GM18499 (cell line): Measurements from ENCODE around the gene ZC3HAV1.
"Not testable (repeated sequence)": the region's sequence is repeated elsewhere in the genome, so short reads cannot be mapped to it uniquely, and the experiment has no call there.

ENCODE experiments used
- ATAC-seq: cut with Tn5 transposase; IDR thresholded peaks from one replicate; pipeline ENCODE4 v1.9.1; 2021; ENCODE audit warnings: moderate number of reproducible peaks; ENCODE audit not compliant: insufficient read depth, unreplicated experiment

The ZC3HAV1 gene

DNA sequence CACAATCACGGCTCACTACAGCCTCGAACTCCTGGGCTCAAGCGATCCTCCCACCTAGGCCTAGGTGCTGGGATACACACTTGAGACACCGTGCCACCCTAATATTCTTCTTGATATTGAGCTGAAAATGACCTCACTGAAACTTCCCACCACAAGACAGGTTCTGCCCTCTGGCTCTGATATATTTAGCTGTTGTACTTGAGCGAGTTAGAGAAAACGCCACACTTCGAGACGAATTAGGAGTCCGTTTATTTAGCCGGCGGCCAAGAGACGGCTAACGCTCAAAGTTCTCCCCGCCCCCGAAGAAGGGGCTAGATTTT, 17.9 kb downstream of the ZC3HAV1 start:
- no peak for ATAC-seq

DNA sequence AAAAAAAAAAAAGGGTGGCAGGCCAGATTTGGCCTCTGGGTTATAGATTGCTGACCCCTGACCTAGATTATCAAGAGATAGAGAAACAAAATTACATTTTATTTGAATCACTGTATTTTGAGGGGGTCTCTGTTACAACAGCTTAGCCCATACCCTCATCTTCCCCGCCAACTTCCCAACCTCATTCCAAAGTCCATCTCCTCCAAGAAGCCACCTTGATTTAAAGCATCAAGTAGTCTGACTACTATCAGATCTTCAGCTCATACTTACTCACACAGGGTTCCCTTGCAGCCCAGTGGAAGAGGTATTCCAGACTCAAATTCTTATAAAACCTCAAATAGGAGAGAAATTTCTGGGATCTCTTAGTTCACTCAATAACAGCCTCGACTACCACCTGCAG, 20.4 kb downstream of the ZC3HAV1 start:
- ATAC-seq, result no peak

DNA sequence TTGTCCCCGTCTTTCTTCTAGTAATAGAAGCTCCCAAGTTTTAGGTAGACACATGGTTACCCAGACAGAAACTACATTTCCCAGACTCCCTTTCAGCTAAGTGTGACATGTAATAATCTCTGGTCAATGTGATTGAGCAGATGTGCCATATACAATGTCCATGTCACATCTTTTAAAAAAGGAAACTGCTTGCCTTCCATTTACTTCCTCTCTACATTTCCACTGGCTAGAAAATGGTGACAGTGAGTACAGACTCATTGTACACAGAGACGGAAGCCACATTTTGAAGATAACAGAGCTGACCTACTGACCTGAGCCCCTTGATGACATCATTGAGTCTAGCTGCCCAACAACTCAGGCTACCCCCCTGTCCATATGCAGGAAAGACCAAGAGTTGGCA, 21.3 kb downstream of the ZC3HAV1 start:
- no peak for ATAC-seq

DNA sequence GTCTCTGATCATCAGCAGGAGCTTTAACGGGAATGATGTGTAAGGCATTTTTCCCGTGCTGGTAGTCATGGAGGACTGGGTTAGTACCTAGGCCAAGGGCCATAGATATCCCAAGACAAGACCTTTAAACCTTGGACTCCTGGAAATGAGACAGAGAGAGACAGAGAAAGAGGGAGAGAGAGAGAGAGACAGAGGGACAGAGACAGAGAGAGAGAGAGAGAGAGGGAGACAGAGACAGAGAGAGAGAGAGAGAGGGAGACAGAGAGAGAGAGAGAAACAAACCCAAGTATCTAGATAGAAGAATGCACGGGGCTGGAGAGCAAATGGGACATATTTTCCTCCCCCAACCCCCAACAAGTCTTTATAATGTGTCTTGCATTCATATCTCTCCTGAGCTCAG, 22.3 kb downstream of the ZC3HAV1 start:
- no peak for ATAC-seq

DNA sequence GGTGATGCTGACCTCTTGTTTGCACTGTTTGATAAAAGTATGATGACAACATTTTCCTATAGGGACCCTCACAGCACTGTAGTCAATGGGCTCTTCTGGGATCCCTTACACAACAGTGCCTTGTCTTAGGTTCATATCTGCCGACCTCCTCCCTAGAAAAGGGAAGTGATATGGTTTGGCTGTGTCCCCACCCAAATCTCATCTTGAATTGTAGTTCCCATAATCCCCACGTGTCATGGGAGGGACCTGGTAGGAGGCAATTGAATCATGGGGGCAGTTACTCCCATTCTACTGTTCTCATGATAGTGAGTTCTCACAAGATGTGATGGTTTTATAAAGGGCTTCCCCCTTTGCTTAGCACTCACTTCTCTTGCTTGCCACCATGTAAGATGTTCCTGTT, 23.1 kb downstream of the ZC3HAV1 start:
- ATAC-seq, result no peak

DNA sequence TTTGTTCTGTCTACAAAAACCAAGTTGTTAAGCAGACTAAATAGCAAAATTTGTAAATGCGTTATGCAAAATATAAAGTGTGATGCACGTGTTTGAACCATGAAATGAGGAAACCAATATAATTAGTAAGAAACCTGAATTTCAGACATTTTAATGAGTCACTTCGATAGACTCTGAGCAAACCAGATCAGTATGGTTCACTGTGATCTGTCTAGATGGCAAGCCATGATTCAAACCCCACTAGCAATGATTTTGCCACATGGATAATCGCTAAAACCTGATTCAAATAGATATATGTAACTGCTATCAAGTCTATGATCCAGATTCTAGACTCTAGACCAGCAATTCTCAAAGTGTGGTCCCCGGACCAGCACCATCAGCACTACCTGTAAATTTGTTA, 24.8 kb downstream of the ZC3HAV1 start:
- ATAC-seq, result no peak

DNA sequence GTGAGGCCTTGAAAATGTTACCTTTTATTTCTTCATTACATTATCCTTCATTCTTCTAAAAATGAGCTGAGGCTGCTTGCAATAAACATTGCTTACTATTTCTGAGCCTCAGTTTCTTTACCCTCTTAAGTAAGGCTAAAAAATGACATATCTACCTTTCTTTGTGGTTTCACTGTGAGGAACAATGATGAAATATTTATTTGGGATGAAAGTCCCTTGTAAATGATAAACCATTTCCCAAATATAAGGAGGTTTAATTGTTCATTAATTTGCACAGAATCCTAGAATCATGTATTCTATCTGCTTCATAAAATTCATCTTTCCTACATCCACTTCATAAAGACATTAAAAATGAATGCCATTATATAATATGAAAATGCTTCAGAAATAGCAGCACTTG, 27.9 kb downstream of the ZC3HAV1 start:
- ATAC-seq, result no peak

DNA sequence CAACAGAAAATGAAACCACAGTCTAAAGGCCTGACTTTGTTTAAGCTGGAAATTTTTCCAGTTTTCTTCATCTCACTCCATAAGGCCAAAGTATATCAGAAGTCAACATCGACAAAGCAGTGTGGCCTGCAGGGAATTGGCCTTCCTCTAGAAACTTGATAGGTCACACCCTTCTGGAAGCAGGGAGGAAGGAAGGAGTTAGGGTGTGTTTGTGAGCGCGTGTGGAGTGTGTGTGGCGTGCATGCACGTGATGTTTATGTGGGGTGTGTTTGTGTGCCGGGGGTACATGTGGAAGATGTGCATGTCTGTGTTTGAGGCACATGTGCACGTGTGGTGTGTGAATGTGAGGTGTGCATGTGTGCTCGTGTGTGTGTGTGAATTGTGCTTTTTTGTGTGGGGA, 28.6 kb downstream of the ZC3HAV1 start:
- no peak for ATAC-seq

DNA sequence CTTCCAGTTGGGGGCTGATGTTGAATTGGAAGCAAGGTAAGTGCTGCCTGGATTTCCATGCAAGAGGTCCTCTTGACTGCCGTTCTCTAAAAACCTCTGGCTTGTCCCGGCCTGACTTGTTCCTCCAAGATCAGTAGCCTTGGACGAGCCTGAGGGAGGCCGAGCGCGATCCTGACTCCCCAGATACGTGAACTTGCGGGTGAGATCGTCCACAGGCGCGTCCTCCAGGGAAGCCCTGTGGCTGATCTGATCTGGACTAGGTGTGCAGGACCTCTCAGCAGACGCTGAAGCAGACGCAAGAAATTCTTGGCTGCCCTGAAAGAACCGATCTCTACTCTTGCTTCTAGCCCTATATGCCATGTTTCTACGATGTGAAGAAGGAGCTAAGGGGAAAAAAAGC, 29.7 kb downstream of the ZC3HAV1 start:
- no peak for ATAC-seq

DNA sequence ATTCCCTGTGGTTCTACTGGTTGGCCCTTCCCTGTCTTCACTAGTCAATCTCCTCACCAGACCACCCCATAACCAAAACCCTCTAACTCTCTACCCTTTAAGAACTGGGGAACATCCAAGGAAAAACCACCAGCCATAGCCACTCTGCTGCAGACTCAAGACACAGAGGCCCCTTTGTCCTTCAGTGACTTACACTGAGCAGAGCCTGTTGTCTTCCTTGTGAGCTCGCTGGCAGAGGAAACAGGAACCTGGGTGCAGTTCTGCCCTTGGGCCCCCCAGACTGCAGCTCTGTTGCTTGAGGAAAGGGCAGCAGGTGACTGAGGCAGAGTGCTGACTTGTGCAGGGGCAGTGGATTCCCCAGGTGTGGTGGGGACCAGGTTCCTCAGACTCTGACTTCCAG, 30.6 kb downstream of the ZC3HAV1 start:
- no peak for ATAC-seq

DNA sequence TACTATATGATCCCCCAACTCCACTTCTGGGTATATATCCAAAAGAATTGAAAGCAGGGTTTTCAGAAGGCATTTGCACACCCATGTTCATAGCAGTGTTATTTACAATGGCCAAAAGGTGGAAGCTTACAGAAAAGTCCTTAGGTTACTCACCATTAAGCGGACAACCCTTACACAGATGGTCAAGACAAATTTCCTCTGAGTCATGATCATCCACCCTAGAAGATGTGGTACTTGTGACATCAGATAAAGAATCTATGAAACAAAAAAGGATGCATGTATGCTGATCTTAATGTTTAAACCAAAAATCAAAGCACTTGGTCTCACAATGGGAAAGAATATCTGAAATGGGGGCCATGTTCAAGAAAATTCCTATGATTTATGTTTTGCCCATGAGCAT, 31.1 kb downstream of the ZC3HAV1 start:
- ATAC-seq, result no peak

DNA sequence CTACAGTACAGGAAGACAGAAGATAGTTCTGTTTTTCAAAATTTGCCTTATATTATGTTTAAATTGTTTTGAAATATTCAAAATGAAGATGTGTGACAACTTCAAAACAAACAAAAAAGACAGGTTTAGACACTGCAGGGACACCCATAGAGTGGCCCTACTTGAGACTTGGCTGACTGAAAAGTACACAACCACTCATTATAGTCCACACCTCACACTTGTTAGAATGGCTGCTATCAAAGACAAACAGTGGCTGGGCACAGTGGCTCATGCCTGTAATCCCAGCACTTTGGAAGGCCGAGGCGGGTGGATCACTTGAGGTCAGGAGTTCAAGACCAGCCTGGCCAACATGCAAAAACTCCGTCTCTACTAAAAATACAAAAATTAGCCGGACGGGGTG, 31.8 kb downstream of the ZC3HAV1 start:
- ATAC-seq, result not testable (repeated sequence)

DNA sequence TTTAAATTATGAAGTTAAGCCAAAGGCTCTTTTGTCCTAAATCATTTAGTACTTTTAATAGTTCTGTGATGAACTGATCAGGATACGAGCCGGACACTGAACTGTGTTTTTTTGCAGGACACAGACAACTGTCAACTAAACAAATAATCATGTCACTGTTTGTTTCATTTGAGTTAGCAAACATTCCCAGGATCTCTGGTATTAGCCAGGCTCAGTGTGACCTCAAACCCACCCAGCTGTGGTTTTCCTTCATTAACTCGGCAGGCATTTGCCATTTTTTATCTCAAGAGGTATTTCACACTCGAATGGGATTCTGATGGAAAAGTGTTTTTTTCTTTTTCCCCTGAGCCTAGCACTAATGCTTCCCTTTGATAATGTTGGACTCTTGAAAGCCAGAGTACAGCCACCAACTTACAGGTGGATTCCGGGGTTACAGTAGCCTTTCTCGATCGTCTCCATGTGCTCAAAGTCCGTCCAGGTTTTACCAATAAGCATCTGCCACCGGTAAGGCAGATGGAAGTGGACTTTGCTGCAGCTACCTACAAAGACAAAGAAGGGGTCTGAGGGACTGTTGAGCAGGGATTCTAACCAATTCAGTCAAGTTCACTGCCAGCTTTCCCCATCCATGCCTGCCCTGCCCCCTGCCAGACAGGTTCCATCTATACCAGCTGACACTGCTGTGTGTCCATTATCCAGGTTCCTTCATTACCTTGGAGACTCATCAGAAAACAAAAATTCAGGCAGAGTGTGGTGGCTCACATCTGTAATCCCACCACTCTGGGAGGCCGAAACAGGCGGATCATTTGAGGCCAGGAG, 33.4 kb downstream of the ZC3HAV1 start:
- ATAC-seq, result no peak

DNA sequence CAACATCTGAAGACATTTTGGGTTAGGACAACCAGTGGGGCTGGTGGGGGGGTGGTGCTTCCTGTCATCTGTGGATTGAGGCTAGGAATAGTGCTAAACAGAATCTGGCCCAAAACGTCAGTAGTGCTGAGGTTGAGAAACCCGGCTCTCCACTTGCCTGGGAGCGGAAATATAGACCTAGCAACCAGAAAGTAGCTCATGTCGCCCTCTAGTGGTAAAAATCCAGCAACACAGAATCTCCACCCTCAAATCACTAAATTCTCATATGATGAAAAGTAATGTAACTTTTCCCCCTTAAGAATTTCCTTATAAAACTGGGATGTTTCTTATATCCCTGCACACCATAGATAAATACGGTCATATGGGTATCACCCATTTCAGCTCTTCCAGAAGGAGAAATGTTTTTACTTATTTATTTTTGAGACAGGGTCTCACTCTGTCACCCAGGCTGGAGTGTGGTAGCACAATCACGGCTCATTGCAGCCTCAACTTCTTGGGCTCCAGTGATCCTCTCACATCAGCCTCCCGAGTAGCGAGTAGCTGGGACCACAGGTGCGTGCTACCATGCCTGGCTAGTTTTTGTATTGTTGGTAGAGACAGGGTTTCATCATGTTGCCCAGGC, 34.4 kb downstream of the ZC3HAV1 start:
- ATAC-seq, result peak; percentile 69

DNA sequence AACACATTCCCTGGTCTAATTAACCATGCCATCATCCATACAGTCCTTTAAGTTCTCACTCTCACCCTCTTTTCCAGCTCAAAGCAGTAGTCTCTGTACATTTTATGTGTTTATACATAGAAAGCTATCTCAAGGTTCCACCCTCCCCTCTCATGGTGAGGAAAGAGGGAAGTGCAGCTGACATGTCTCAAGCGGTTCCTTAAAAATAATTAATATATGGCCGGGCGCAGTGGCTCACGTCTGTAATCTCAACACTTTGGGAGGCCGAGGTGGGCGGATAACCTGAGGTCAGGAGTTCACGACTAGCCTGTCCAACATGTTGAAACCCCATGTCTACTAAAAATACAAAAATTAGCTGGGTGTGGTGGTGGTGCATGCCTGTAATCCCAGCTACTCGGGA, 36.7 kb downstream of the ZC3HAV1 start:
- no peak for ATAC-seq

DNA sequence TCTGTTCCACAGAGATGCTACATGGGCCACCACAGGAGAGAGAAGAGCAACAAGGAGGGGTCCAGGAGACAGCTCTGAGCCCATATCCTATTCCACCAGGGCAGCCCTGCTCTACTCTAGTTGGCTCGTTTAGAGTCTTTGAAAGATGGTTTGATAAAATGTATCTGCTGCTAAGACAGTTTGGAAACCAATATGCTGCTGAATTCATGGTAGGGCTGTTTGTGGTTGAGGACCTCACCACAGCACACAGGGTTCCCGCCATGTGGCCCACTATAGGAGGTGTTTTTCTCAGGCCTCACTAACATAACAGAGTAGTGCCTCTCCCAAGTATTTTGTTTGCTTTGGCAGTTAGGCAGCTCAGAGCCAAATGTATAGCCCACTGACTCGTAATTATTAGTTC, 37.8 kb downstream of the ZC3HAV1 start:
- no peak for ATAC-seq

DNA sequence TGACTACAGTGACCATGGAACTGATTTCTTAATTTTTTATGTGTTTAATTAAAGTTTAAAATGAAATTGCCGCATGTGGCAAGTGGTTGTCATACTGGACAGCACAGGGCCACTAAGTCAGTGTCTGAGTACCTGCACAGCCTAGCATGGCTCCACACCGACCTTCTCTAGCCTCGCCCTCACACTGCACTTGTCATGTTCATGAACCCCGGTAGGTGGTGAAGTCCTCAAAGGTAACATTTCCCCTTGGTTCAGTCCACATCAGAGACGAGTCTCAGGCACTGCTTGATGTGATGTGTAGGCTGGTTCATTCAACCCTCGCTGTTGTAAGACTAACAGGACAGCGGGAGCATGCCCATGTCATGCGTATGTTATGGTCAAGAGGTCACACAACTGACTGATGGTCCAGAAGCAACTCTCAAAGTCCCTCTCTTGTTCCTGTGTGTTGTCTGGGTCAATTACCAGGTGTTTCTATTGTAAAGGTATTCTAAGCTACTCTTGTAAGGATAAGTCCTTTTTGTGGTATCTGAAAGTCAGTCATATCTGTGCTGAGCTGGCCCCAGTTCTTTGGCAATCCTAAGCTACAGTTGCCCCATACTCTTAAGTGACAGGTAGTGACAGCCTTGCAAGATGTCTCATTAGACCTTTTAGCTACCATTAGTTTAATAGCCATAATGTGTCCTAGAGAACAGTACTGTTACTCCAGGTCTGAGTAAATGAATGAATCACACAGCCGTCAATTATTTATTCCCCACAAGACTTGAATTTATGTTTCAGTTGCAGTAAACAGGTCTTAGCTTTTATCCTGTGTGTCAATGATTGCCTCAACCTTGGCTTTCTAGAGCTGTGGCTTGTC, 40.7 kb downstream of the ZC3HAV1 start:
- ATAC-seq, result no peak

DNA sequence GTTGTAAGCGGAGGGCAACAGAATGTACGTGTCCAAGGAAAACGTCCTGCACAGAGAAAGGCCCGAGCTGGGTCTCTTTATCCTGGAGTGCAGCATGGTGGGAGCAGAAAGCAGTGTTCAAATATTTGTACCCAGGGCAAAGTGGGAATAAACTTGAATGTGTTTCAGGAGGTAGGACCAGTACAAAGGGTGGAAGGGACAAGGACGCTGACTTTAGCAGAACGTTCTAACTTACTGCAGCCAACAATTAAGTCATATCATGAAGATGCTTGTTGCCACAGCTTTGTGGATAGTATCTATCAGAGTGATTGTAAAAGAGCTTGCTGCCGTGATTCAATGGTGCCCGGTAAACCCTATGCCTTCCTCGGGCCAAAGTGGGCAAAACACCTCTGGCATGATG, 43.2 kb downstream of the ZC3HAV1 start:
- no peak for ATAC-seq

DNA sequence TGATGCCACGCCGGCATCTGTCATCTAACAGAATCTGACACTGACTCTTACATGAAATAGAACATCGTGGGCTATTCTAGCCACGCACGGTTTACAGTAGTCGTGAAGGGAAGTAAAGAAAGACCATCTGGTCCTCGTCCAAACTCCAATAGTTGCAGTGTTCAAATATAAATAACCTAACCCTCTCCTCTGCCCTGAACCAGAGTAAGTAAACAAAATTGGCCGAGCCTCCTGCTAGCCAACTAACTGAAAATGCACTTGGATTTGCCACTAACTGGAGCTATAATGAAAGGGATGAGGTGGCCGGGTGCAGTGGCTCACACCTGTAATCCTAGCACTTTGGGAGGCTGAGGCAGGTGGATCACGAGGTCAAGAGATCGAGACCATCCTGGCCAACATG, 44.2 kb downstream of the ZC3HAV1 start:
- ATAC-seq, result no peak

DNA sequence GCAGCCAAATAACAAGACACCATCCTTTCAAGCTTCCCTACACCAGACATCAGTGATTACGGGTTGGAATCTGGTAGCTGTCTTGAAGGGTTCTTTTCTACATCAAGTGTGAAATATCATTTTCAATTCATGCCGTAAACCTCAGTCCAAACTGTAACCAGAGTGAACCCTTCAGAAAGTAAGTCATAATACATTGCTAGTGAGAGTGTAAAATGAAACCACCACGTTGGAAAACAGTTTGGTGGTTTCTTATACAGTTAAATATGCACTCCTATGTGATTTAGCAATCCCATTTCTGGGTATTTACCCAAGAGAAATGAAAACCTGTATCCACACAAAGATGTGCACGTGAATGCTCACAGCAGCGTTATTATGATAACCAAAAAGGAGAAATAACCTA, 48.1 kb downstream of the ZC3HAV1 start:
- ATAC-seq, result no peak

DNA sequence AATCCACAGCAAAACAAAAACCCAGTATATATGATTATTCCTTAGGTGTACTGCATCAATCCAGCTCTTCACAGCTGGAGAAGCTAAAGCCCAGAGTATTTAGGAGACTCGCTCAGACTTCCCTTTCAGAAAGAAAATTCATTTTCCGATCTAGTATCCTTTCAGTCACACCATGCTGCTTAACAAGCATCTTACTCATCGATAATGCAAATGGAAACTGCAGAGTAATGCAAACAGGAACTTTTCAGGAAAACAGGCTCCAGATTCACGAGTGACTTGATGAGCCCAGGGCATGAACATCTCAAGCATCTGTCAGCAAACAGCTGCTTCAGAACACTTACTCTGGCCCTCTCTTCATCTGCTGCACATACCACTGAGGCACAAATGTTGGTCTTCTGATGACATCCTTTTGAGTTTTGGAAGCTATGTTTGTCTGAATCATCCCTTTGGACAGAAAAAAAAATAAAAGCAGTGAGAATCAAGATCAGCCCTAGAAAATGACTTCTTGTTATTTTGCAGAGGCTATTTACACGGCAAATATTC, 48.8 kb downstream of the ZC3HAV1 start:
- no peak for ATAC-seq
